ENCODE data around the gene TEP1. TPM values are rescaled to one million over a fixed set of nuclear protein-coding genes. Genes with fewer than 3 reads are reported as not detected.
A peak's percentile ranks its signal among the peaks of the same experiment; 100 is the strongest.
"Not testable (repeated sequence)": the region's sequence is repeated elsewhere in the genome, so short reads cannot be mapped to it uniquely, and the experiment has no call there.

TEP1 gene
- total and polyA plus RNA-seq, 9 donors: 12.2 to 18.5 (median 15.7) TPM

DNA sequence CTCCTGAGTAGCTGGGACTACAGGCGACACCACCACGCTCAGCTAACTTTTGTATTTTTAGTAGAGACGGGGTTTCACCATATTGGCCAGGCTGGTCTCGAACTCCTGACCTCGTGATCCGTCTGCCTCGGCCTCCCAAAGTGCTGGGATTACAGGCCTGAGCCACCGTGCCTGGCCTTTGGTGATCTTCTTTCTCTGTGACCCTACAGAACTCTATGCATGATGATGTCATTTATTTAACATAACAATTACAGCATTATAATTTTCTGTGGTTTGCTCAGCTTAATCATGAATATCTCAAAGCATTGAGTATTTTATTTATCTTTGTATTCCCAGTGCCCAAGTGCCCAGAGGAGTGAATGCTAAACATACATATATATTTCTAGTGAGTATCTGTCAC, 39.5 kb upstream of the TEP1 start:
- H3K4me1 ChIP-seq (ENCODE audit: control insufficient read depth, insufficient read depth, low read length): peaks cover 12% of the 10 kb centered on the region
- H3K9me3 ChIP-seq (replicated peaks; ENCODE audit: control insufficient read depth, low read depth, low read length); H3K27me3 ChIP-seq (ENCODE audit: control insufficient read depth, insufficient read depth, low read length); H3K27ac ChIP-seq (ENCODE audit: low read length); DNase-seq; H3K4me3 ChIP-seq (ENCODE audit: low read length): not testable (repeated sequence)
- H3K36me3 ChIP-seq (ENCODE audit: control insufficient read depth, insufficient read depth, low read length): peaks cover 51% of the 10 kb centered on the region
- 100% methylated on average over 2 of the region's 8 CpGs for WGBS (ENCODE audit: insufficient coverage)

DNA sequence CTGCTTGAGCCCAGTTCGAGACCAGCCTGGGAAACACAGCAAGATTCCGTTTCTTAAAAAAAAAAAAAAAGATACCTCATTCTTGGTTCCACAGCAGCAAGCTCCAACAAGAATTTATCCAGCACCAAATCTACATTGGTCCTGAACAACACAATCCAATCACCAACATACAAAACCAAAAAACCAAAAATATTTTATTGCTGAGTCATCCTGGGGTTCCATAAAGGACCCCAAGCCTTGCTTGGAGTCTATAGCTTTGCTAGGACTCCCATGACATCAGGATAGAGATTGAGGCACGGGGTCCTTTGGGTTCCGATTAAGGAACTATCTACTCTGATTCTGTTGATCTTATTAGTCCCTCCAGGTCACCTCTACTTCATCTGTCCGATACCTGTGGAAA, 33.6 kb upstream of the TEP1 start:
- 92% methylated on average over 5 of the region's 5 CpGs for WGBS (ENCODE audit: insufficient coverage)
- Histone ChIP-seq H3K27me3 (ENCODE audit: control insufficient read depth, insufficient read depth, low read length) (no peaks in the 10 kb centered on the region), H3K27ac (ENCODE audit: low read length) (no peak overlapping the region), H3K4me3 (ENCODE audit: low read length) (no peak overlapping the region), H3K36me3 (ENCODE audit: control insufficient read depth, insufficient read depth, low read length) (peaks cover 58% of the 10 kb centered on the region), H3K4me1 (ENCODE audit: control insufficient read depth, insufficient read depth, low read length) (no peaks in the 10 kb centered on the region), H3K9me3 (replicated peaks; ENCODE audit: control insufficient read depth, low read depth, low read length) (no peaks in the 10 kb centered on the region)
- no peak for DNase-seq

DNA sequence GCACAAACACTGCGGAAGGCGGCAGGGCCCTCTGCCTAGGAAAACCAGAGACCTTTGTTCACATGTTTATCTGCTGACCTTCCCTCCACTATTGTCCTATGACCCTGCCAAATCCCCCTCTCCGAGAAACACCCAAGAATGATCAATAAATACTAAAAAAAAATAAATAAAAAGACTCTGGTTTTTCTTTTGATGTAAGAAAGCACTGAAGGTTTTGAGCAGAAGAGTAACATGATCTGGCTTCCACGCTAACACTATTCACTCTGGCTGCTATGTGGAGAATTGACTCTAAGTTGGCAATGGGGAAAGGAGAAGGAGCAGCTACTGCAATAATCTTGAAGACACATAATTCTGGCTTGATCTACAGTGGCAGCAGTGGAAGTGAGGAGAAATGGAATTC, 30.3 kb upstream of the TEP1 start:
- not testable (repeated sequence) for H3K4me1 ChIP-seq (ENCODE audit: control insufficient read depth, insufficient read depth, low read length); H3K27me3 ChIP-seq (ENCODE audit: control insufficient read depth, insufficient read depth, low read length); H3K9me3 ChIP-seq (replicated peaks; ENCODE audit: control insufficient read depth, low read depth, low read length); H3K4me3 ChIP-seq (ENCODE audit: low read length); H3K27ac ChIP-seq (ENCODE audit: low read length); DNase-seq
- H3K36me3 ChIP-seq (ENCODE audit: control insufficient read depth, insufficient read depth, low read length): peaks cover 37% of the 10 kb centered on the region
- no CpG with 5 or more reads among the region's 4 CpGs for WGBS (ENCODE audit: insufficient coverage)

DNA sequence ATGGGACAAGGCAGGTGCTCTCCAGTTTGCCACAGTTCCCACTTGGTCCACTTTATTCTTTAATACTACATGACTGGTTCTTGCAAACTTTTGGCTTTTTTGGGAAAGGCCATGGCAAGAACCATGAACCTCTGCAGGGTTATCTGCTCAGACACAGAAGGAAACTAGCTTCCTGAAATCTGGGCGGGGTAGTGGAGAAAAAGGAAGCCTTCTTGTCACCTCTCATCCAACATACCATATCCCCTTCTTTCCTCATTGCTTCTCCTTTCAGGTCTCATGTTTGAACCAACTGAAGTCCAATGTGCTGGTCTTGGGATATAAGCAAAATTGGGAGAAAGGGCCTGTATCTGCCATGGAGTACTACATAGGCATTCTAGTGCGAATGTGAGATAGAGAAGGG, 28.2 kb upstream of the TEP1 start:
- no CpG with 5 or more reads among the region's 2 CpGs for WGBS (ENCODE audit: insufficient coverage)
- Histone ChIP-seq H3K36me3 (ENCODE audit: control insufficient read depth, insufficient read depth, low read length) (peaks cover 16% of the 10 kb centered on the region), H3K4me3 (ENCODE audit: low read length) (no peak overlapping the region), H3K27me3 (ENCODE audit: control insufficient read depth, insufficient read depth, low read length) (no peaks in the 10 kb centered on the region), H3K4me1 (ENCODE audit: control insufficient read depth, insufficient read depth, low read length) (peaks cover 3% of the 10 kb centered on the region), H3K27ac (ENCODE audit: low read length) (no peak overlapping the region), H3K9me3 (replicated peaks; ENCODE audit: control insufficient read depth, low read depth, low read length) (no peaks in the 10 kb centered on the region)
- no peak for DNase-seq

DNA sequence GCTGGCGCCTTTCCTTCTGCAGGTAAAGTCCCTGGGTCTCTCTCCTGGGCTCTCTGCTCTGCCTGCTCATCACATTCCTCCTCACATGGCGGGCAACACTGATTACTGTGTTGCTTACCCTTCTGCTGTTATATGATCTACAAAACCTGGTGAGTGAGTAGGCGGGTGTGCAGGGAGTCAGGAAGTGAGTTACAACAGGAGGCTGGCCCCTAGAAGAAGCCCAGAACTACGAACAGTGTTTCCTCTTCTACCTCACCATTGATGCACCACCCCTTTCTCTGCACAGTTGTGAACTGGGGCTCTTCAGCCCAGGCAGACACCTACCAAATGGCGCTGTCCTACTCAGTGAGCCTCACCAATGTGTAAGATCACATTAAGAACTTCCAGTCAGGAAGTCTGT, 27.6 kb upstream of the TEP1 start:
- Histone ChIP-seq H3K4me3 (ENCODE audit: low read length) (no peak overlapping the region), H3K4me1 (ENCODE audit: control insufficient read depth, insufficient read depth, low read length) (peaks cover 9% of the 10 kb centered on the region), H3K36me3 (ENCODE audit: control insufficient read depth, insufficient read depth, low read length) (peaks cover 11% of the 10 kb centered on the region), H3K9me3 (replicated peaks; ENCODE audit: control insufficient read depth, low read depth, low read length) (no peaks in the 10 kb centered on the region), H3K27me3 (ENCODE audit: control insufficient read depth, insufficient read depth, low read length) (peaks cover 1% of the 10 kb centered on the region), H3K27ac (ENCODE audit: low read length) (no peak overlapping the region)
- no peak for DNase-seq
- WGBS (ENCODE audit: insufficient coverage): no CpG with 5 or more reads among the region's 5 CpGs

DNA sequence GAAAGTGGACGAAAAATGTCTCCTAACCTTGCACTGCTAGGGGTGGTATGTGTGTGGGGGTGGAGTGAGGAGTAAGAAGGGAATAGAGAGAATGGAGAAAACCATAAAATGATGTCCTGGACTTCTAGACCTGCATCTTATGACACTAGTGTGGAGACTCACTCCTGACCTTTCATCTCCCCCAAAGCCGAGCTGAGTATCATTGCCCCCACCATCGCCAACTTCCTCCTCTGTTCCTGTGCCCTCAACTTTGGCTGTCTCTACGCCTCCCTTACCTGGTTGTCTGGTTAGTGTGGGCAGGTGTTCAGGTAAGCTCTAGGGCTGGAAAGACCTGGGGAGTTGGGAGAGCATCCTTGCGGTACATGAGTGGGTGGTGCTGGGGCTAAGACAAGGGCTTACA, 27.2 kb upstream of the TEP1 start:
- Histone ChIP-seq H3K27me3 (ENCODE audit: control insufficient read depth, insufficient read depth, low read length) (peaks cover 3% of the 10 kb centered on the region), H3K4me1 (ENCODE audit: control insufficient read depth, insufficient read depth, low read length) (peaks cover 13% of the 10 kb centered on the region), H3K4me3 (ENCODE audit: low read length) (no peak overlapping the region), H3K9me3 (replicated peaks; ENCODE audit: control insufficient read depth, low read depth, low read length) (no peaks in the 10 kb centered on the region), H3K36me3 (ENCODE audit: control insufficient read depth, insufficient read depth, low read length) (peaks cover 7% of the 10 kb centered on the region), H3K27ac (ENCODE audit: low read length) (no peak overlapping the region)
- DNase-seq: no peak
- no CpG with 5 or more reads among the region's 5 CpGs for WGBS (ENCODE audit: insufficient coverage)

DNA sequence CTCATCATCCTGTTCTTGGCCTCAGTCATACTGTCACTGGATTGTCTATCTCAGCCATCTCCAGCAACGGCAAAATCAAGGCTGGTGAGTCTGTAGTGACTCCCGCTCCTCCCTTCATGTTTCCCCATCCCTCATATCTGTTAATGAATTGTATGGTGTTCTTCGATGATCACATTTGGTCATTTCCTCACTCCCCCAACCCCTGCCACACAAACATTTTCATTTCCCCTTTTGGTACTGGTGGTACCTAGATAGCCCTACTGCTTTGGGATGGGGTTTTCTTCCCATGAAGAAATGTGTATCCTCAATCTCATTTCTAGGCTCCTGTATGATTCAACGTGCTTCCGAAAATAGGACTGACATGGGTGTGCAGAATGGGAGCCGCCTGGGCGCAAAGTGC, 25.4 kb upstream of the TEP1 start:
- H3K9me3 ChIP-seq (replicated peaks; ENCODE audit: control insufficient read depth, low read depth, low read length): no peaks in the 10 kb centered on the region
- peaks cover 26% of the 10 kb centered on the region for H3K4me1 ChIP-seq (ENCODE audit: control insufficient read depth, insufficient read depth, low read length)
- peaks cover 4% of the 10 kb centered on the region for H3K36me3 ChIP-seq (ENCODE audit: control insufficient read depth, insufficient read depth, low read length)
- peaks cover 4% of the 10 kb centered on the region for H3K27me3 ChIP-seq (ENCODE audit: control insufficient read depth, insufficient read depth, low read length)
- H3K4me3 ChIP-seq (ENCODE audit: low read length): no peak overlapping the region
- no peak for DNase-seq
- WGBS (ENCODE audit: insufficient coverage): 100% methylated on average over 2 of the region's 7 CpGs
- no peak overlapping the region for H3K27ac ChIP-seq (ENCODE audit: low read length)

DNA sequence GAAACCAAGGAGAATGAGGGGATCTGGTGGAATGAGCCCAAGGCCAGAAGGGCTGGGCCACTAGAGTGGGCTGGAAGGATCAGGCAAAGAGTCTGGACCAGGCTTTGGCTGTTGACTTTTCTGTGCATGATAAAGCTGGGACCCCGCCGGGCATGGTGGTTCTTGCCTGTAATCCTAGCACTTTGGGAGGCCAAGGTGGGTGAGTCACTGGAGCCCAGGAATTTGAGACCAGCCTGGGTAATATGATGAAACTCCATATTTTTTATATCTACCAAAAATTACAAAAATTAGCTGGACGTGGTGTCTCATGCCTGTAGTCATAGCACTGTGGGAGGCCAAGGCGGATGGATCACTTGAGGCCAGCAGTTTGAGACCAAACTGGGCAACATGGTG, 23.1 kb upstream of the TEP1 start:
- Histone ChIP-seq H3K4me1 (ENCODE audit: control insufficient read depth, insufficient read depth, low read length) (peaks cover 26% of the 10 kb centered on the region), H3K27me3 (ENCODE audit: control insufficient read depth, insufficient read depth, low read length) (peaks cover 4% of the 10 kb centered on the region), H3K36me3 (ENCODE audit: control insufficient read depth, insufficient read depth, low read length) (no peaks in the 10 kb centered on the region), H3K4me3 (ENCODE audit: low read length) (no peak overlapping the region), H3K27ac (ENCODE audit: low read length) (no peak overlapping the region), H3K9me3 (replicated peaks; ENCODE audit: control insufficient read depth, low read depth, low read length) (no peaks in the 10 kb centered on the region)
- WGBS (ENCODE audit: insufficient coverage): 60% methylated on average over 2 of the region's 4 CpGs
- no peak for DNase-seq

DNA sequence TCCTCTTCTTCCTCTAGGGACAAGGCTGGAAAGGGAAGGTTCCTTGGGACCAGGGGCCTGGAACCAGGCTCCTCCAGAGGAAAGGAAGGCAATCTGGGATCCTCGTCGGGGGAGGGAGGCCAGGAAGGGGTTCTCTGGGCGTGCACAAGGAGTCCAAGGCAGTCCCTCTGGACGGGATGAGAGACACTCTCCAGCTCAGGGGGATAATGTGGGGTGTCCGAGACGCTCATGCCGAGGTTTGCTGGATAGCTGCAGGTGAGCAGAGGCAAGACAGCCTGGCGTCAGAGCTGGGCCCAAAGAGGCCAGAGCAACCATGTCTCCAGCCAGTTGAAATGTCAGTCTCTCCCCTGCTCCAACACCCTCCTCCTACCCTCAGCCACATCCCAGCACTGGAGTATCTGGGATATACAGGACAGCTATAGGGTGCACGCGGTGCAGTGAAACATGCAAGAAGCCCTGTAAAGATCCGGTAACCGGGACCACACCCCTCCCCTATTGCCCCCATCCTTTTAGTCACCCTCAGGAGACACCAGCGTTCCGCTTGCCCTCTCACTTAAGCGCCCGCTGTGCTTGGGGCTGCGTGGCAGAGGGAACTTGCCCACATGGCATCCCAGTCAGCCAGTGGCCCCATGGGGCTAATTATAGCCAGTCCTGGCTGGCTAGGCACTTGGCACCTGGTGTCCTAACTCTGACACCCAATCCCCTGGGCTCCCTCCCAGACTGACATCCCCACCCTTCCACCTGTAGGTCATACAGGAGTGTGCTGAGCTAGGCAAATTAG, 22.5 kb upstream of the TEP1 start, which contains the start of gene KLHL33:
Gene KLHL33, minus strand, starts transcription at position 585 of the 781 bp plus-strand sequence. Its CDS starts 355 bp downstream, at position 230.
- Histone ChIP-seq H3K4me1 (ENCODE audit: control insufficient read depth, insufficient read depth, low read length) (peaks cover 26% of the 10 kb centered on the region), H3K4me3 (ENCODE audit: low read length) (peak within 1 kb of the TSS; percentile 43), H3K9me3 (replicated peaks; ENCODE audit: control insufficient read depth, low read depth, low read length) (no peaks in the 10 kb centered on the region), H3K27me3 (ENCODE audit: control insufficient read depth, insufficient read depth, low read length) (peaks cover 4% of the 10 kb centered on the region), H3K27ac (ENCODE audit: low read length) (no peak within 1 kb of the TSS), H3K36me3 (ENCODE audit: control insufficient read depth, insufficient read depth, low read length) (no peaks in the 10 kb centered on the region)
- 52% methylated on average over 15 of the region's 17 CpGs for WGBS (ENCODE audit: insufficient coverage)
- no peak for DNase-seq

DNA sequence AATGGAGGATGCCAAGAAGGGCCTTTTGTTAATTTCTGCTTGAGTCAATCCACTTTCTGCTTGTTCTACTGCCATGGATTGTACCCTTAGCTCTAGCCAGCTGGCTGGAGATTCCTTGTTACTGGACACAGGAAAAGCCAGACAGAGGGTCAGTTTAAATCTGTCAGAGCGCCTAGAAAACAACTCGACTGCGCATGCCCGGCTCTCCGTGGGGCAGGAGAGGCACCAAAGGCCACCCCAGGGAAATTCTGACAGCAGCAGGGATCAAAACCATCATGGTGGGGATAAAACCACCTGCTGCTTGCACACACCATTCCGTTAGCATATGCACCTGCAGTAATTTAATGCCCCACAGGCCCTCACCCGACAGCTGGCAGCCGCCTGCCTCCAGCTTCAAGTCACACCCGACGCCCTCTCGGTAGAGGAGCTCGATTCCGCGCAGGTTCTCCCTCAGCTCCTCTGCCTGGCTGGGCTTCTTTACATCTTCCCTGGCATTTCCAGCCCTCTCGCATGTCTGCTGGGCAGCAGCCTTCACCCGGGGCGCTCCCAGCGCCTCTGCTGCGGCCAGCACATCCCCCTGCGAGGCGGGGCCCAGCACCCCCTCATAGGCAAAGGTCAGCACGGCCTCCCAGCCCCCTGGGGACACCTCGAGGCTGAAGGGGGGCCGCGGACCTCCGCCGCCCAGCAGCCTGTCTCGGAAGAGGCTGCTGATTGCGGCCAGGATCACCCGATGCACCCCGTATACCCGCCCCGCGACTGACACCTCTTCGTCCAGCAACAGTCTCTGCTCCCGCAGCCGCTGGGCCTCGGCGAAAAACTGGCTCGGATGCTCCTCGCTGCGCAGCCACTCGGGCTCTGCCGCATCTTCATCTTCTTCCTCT, 21.6 kb upstream of the TEP1 start:
- Histone ChIP-seq H3K36me3 (ENCODE audit: control insufficient read depth, insufficient read depth, low read length) (no peaks in the 10 kb centered on the region), H3K27ac (ENCODE audit: low read length) (peak overlapping the region; percentile 29), H3K9me3 (replicated peaks; ENCODE audit: control insufficient read depth, low read depth, low read length) (no peaks in the 10 kb centered on the region), H3K4me1 (ENCODE audit: control insufficient read depth, insufficient read depth, low read length) (peaks cover 33% of the 10 kb centered on the region), H3K27me3 (ENCODE audit: control insufficient read depth, insufficient read depth, low read length) (peaks cover 4% of the 10 kb centered on the region), H3K4me3 (ENCODE audit: low read length) (peak overlapping the region; percentile 43)
- WGBS (ENCODE audit: insufficient coverage): 10% methylated on average over 36 of the region's 44 CpGs
- peak; percentile 59 for DNase-seq
